HS-5 (cell line): ENCODE measurements around the gene MYO3B.

Source experiments
- DNase-seq: peaks from one replicate; pipeline ENCODE4 v3.0.0-alpha.2; 2012; ENCODE audit warnings: low read depth

Gene MYO3B

GRCh38 chr2:170703776-170704476 lies 526.0 kb downstream of the MYO3B start:
- DNase-seq, result no peak
